GM19193 (cell line): ENCODE data around the gene SACS.

Source experiments
- POLR2A ChIP-seq: IDR thresholded peaks from 4 replicates; pipeline ENCODE4 v1.6.1; 2011; ENCODE audit not compliant: insufficient read depth, insufficient read length; ENCODE audit errors: extremely low read depth

SACS gene

DNA sequence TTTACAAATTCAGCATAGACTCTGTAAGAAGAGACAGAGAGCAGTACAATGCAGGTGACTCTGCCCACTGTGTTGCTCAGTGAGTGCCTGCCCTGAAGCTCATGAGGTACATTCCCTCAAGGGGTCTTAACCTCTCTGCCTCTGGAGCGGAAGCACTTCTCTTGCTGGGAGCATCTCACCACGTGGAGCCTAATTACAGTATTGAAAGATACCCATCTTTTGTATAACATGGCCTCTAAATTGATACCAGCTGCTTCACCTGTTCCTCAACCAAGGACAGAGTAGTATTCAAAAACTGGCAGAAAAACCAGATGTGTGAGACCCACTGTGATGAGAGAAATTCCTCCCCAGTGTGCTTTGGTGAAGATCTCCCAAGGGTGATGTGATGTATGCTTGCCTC lies 77.1 kb downstream of the SACS start:
- no peak for TF ChIP-seq POLR2A

DNA sequence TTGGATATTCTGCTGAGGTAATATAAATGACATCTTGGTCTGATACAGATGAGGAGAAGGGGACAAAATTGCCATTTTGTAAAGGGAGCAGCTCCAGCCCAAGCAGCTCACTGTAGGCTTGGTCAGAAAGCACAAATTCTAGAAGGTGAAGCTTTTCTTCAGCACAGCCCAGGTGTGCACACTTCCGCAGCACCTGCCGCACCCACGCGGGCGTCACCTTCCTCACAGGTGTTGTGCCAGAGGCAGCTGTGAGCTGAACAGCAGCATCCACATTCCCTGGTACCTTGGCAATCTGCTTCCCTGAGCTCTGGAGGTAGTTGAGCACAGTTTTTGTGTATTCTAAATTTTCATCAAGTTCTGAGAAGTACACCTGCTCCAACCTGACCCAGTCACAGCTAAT lies 79.0 kb downstream of the SACS start:
- no peak for TF ChIP-seq POLR2A

DNA sequence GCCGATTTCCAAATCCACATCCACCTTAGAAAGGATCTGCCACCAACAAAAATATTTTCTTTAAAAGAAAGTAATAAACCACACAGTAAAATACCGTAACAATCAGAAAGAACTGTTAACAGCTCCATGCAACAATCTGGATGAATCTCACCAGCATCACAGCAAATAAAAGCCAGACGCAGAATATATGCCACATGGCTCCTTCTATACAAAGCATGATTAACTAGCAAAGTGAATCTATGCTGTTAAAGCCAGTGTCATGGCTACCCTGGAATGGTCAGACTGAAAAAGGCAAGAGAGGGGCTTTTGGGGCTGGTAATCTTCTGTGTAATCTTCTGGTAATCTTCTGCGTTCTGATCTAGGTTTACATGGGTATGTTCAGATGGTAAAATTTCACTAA lies 81.3 kb downstream of the SACS start:
- no peak for TF ChIP-seq POLR2A

DNA sequence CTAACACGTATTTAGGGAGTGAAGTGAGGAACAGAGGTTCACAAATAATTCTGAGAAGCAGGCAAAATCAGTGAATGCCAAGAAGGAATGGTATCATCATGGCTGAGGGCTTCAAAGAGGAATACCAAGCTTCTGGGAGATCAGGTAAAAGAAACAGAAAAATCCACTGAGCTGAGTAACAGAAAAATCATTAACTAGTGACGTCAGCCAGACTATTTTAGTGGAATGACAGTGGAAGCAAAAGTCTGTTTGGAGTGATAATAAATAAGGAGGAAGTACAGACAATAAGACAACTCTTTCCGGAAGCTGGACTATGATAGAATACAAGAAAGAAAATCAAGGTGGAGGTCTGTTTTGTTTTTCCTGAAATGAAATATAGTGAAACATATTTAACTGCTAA lies 83.5 kb downstream of the SACS start:
- TF ChIP-seq POLR2A: no peak

DNA sequence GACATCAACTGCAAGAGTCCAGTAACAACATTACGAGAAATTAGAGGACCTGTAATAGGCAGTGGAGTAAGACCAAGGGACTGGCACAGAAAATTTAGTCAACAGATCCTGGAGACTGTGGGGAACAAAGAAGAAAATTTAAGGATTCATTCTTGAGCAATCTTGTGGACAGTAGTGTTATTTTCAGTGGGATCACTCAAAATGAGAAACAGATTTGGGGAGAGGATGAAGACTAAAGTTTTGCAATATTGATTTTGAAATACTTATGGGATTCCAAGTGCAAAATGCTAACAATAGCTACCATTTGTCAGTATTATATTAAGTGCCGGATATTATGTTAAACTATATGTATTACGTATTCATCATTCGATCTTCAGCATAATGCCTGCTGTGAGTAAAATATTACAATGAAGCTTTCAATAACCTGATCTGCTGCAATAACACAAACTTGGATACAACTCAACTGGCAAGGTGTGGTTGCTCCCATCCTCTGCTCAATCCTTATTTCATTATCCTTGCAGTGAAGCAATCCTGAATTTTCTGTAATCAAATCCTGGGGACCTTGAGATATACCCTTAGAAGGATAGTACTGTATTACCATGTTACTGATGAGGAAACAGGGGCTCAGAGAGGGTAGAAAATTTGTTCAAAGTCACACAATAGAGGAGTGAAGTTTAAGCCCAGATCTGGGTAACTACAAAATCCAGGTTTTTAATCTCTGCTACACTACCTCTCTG lies 84.2 kb downstream of the SACS start:
- TF ChIP-seq POLR2A: no peak

DNA sequence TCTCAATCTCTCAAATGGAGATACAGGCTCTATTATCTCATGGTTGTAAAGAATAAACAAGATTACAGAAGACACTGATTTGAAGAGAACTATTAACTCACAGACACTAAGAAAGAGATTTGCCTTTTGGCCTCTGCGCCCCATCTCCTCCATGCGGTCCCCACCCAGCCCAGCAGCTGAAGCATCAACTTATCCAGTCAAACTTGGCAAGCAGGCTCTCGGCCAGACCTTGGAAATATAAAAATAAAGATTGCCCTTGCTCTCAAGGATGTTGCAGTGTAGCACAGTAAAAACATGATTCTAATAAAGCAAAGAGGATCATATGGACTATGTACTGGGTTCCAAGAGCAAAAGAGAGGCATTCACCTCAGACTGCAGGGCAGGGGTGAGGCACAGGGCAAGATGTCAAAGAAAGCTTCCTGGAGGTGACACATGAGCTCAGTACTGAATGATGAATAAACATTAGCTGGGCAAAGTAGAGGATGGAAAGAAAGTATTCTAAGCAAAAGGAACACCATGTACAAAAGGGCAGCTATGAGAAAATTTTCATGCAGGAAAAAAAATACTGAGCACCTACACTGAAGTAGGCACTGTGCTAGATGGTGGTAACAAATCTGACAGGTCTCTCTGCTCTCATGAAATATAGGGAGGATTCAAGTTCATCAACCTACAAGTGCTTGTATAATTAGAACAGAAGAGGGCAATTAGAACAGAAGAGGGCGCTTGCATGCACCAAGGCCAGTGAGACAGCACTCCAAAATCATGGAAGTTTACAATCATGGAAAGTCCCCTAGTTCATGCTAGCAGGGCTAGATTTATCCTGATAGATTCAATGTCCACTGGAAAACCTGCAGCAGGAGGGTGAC lies 85.0 kb downstream of the SACS start:
- TF ChIP-seq POLR2A: no peak

DNA sequence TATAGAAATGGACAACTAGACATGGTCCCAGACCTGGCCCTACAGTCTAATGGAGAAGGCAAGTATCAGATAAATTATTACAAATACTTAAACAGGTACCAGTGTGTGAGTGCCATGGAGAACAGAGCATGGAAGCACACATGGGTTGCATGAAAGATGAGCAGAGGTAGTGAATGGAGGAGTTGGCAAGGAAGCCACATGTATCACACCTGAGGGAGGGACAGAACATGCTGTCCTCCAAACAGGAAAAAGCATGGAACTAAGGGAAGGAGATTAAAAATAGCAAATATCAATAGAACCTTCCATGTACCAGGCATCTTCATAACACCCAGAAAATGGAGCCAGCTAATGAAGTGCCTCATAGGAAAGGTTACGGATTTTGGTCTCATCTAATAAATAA lies 85.9 kb downstream of the SACS start:
- TF ChIP-seq POLR2A: no peak

DNA sequence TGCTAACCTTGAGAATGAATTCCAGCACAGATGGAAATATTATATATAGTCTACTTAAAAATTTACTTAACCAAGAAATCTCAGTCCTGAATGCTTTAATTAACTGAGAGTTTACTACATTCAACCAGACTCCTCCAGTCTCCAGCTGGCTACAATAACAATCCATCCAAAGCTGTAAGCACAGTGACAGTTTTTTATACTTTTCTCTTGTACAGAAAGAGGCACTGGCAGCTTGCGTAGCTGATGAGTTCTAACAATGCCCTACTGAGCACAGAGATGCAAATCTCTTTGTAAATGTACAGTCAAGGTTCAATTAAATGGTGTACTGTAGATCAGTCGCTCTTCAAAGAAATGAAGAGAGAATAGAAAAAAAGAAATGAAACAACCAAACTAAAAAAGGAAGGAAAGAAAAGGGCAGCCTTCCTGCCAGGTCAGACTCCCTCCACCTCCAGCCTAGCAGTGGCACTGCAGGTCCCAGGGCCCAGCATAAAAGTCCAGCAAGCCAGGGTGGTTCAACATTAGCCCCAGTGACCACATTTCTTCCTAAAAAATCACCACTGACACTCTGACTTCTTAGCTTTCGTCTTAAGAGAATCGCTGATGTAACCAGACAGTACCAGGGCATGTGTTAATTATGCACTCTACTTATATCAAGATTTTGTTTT lies 88.4 kb downstream of the SACS start:
- no peak for TF ChIP-seq POLR2A

DNA sequence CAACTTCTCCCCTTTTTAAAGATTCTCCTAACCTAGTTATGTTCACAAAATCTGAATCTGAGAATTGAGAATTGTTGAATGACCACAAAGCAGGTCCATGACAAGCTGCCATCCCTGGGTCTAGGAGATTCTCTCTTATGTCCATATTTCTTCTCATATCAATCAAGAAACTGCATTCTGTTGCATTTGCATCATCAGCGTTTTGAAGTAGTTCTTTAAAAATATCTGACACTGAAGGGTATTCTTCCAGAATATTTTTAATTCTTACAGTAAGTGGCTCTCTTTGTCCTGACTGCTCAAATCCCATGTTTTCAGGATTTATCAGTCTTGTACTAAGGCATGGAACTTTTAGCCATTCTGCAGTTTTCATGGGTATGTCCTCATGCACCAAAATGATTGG lies 94.3 kb downstream of the SACS start:
- no peak for TF ChIP-seq POLR2A

DNA sequence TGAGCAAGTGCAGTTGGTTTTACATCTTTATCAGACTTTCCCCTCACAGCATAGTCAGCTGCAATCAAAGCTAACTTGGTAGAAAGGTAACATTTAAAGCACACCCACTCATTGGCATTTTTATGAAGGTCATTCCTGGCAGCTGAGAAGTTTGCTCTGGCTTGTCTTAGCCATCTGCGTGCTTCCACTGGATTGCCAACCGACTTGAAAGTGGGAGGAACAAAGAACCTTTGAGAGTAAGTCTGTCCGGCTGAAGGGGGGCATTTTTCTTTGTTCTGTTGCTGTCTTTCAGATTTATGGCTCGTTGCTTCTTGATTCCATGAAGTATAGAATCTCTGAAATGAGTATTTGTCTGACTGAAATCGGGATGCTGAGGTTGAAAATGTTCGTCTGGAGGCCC lies 103.1 kb downstream of the SACS start:
- no peak for TF ChIP-seq POLR2A

DNA sequence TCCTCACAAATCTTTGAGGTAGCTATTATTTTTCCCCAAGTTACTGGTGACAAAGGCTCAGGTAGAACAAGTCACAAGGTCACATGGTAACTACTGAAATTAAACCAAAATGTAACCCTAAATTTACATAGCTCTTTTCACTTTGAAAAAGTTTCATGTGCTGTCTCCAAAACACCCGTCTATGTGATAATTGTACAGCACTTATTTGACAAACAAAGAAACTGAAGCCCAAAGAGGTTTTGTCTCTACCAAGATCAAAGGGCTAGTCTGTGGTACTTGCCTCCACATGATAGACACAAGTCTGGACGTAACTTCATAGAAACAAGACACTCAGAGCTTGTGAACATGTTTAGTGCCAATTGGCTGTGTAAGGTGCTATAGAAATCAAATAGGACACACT lies 108.3 kb downstream of the SACS start:
- no peak for TF ChIP-seq POLR2A

DNA sequence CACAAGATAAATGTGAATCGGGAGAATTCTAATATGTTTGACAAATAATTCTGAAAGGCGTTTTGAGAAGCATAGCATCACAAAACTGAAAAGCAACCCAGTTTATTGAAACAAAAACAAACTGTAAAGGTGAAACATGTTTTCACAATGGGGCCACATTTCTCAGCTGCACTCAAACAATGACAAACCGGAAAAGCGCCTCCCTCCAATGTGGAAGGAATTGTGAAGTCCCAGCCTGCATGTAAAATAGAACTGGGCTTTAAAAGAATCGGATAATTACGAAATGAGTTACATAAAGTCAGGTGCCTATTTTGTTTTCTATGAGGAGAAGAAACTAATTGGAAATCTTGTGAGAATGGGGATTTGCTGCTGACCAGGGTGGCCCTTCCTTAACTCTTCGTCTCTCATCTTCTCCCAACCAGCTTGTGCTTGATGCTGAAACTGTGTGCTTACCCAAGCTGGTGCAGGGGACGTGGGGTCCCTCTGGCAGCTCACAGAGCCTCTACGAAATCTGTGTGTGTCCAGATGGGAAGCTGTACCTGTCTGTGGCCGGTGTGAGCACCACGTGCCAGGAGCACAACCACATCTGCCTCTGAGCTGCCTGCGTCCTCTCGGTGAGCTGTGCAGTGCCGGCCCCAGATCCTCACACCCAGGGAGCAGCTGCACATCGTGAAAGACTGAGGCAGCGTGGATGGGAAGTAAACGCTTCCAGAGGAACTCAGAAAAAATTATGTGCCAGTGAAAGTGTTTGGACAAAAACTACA lies 109.4 kb downstream of the SACS start:
- no peak for TF ChIP-seq POLR2A

DNA sequence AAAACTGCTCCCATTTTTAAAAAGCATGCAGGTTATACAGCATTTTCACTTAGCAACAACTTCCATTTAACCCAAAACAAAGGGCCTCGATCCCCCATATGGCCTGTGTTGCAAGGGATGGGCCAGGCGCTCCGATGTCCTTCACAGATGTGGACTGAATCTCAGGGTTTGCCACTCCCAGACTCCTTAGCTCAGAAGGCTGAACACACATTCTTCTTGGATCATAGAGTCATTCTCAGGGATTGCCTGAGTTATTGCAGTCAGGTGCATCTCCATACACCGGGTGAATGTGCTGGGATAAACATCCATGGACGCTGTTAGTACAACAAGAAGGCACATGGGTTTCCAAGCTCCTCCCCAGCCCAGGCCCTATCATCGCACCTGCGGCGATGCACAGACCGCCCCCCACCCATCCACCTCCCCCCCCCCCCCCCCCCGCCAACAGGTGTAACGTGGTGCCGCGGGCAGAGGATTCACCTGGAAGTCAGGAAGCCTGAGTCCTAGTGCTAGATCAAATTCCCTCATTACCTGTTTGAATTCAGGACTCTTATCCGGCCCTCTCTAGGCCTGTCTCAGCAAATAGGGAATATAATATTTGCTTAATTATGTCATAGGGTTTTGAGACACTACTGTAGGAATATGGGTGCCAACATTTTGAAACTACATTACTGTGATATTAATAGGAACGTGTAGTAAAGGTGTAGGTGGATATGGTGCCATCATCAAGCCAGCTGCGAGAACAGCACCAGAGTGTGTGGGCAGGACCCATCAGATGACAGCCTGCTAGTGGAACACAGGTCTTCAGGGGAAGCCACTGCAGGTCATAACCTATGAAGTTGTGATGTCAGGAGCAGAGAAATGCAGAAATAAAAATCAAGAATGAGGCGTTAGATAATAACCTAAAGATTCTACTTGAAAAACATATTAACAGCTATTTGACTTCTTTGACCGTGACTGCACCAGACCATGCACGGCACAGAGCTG lies 110.9 kb downstream of the SACS start:
- TF ChIP-seq POLR2A: no peak
